H1 (cell line): ENCODE measurements around the gene FOXL1. TPM values are rescaled to one million over a fixed set of nuclear protein-coding genes. Genes with fewer than 3 reads are reported as not detected.

Source experiments
- CTCF ChIA-PET: fragments of 300-600 bp; sonication (Branson Sonifier 250); formaldehyde crosslinking; loops from one replicate; lab custom pipeline; 2021; ENCODE audit not compliant: partially characterized antibody; lab: Charles Lee
- POLR2A ChIA-PET: fragments of 300-600 bp; sonication (Branson Sonifier 250); formaldehyde crosslinking; loops from one replicate; lab custom pipeline; 2021; ENCODE audit warnings: inconsistent platforms; ENCODE audit not compliant: partially characterized antibody; lab: Charles Lee
- DNase-seq, 2 experiments: peaks; one replicate each; pipeline versions ENCODE4 v3.0.0 to v3.0.0-alpha.2; 2010 to 2022; ENCODE audit warnings: low spot score in 2 of 2, low read depth in 1 of 2, mixed read lengths in 1 of 2
- FAIRE-seq: peaks from 2 replicates; lab custom pipeline; 2011; peaks lifted over from hg19 to GRCh38; lab: Jason Lieb, UNC
- H2AFZ ChIP-seq: 2 replicates; pipeline ENCODE4 v1.8.1; 2012; ENCODE audit warnings: low read length, inconsistent platforms
- H2AK5ac ChIP-seq: 2 replicates; pipeline ENCODE4 v1.6.1; 2013; ENCODE audit warnings: low read depth, low read length
- H2BK120ac ChIP-seq: replicated peaks from 2 replicates; pipeline ENCODE3; 2013; ENCODE audit warnings: low read depth, low read length, inconsistent platforms
- H2BK12ac ChIP-seq: 2 replicates; pipeline ENCODE4 v1.6.1; 2013; ENCODE audit warnings: low read depth, low read length
- H2BK15ac ChIP-seq: 2 replicates; pipeline ENCODE4 v1.6.1; 2013; ENCODE audit warnings: low read length
- H2BK20ac ChIP-seq: 2 replicates; pipeline ENCODE4 v1.6.1; 2013; ENCODE audit warnings: low read length
- H2BK5ac ChIP-seq: 2 replicates; pipeline ENCODE4 v1.6.1; 2013; ENCODE audit warnings: low read depth, low read length
- H3K14ac ChIP-seq: 2 replicates; pipeline ENCODE4 v1.6.1; 2013; ENCODE audit warnings: inconsistent platforms; ENCODE audit not compliant: insufficient read length
- H3K18ac ChIP-seq: 2 replicates; pipeline ENCODE4 v1.6.1; 2013; ENCODE audit warnings: low read length; ENCODE audit errors: extremely low read depth
- H3K23ac ChIP-seq: 2 replicates; pipeline ENCODE4 v1.6.1; 2013; ENCODE audit warnings: inconsistent platforms; ENCODE audit not compliant: insufficient read length
- H3K23me2 ChIP-seq: 2 replicates; pipeline ENCODE4 v1.6.1; 2013; ENCODE audit warnings: low read depth, low read length
- H3K27ac ChIP-seq: 2 replicates; pipeline ENCODE4 v1.6.1; 2011; ENCODE audit warnings: low read depth, low read length, inconsistent platforms
- H3K27me3 ChIP-seq, 4 experiments: replicated peaks in 1 of 4; 1 replicate in 1 of 4; 2 replicates in 3 of 4; pipeline versions ENCODE4 v1.6.1 to v1.8.1; 2011 to 2013; ENCODE audit warnings: low read length in 3 of 4, mild to moderate bottlenecking in 3 of 4, inconsistent platforms in 2 of 4, mixed read lengths in 2 of 4, moderate library complexity in 1 of 4; ENCODE audit not compliant: control insufficient read depth in 3 of 4, insufficient read depth in 3 of 4; ENCODE audit errors: extremely low read depth in 1 of 4
- H3K36me3 ChIP-seq, 4 experiments: 2 replicates each; pipeline versions ENCODE4 v1.6.1 to v1.8.1; 2011 to 2013; ENCODE audit warnings: mild to moderate bottlenecking in 4 of 4, low read length in 3 of 4, moderate library complexity in 2 of 4, control low read depth in 1 of 4, inconsistent platforms in 1 of 4; ENCODE audit not compliant: insufficient read depth in 4 of 4, control insufficient read depth in 2 of 4
- H3K4ac ChIP-seq: replicated peaks from 2 replicates; pipeline ENCODE3; 2013; ENCODE audit warnings: low read length, low read depth, mixed read lengths, inconsistent platforms; ENCODE audit not compliant: insufficient read length
- H3K4me1 ChIP-seq, 4 experiments: replicated peaks in 1 of 4; 1 replicate in 1 of 4; 2 replicates in 3 of 4; pipeline versions ENCODE4 v1.6.1 to v1.8.1; 2011 to 2013; ENCODE audit warnings: low read length in 3 of 4, inconsistent platforms in 2 of 4, mixed read lengths in 1 of 4; ENCODE audit not compliant: insufficient read depth in 4 of 4, control insufficient read depth in 3 of 4
- H3K4me2 ChIP-seq, 2 experiments: 2 replicates each; pipeline versions ENCODE4 v1.6.1 to v1.8.1; 2011 to 2013; ENCODE audit warnings: low read depth in 2 of 2, low read length in 2 of 2, control low read depth in 1 of 2, inconsistent platforms in 1 of 2, mild to moderate bottlenecking in 1 of 2; ENCODE audit not compliant: insufficient read depth in 1 of 2
- H3K4me3 ChIP-seq, 4 experiments: fragments of 200-600, 300-600 bp in 1 of 4; sonication (generic), shearing (Covaris generic), sonication (Bioruptor Twin) in 1 of 4; 2 replicates each; pipeline versions ENCODE4 v1.5.1 to v1.8.1; 2011 to 2016; ENCODE audit warnings: low read length in 4 of 4, low read depth in 3 of 4, control low read depth in 2 of 4, inconsistent platforms in 2 of 4, mild to moderate bottlenecking in 2 of 4, mixed read lengths in 1 of 4, moderate library complexity in 1 of 4; ENCODE audit not compliant: insufficient read depth in 2 of 4; ENCODE audit errors: extremely low read depth in 1 of 4
- H3K56ac ChIP-seq: replicated peaks from 2 replicates; pipeline ENCODE3; 2013; ENCODE audit warnings: low read depth, mild to moderate bottlenecking, mixed read lengths, low read length, inconsistent platforms; ENCODE audit not compliant: insufficient read length
- H3K79me1 ChIP-seq: 2 replicates; pipeline ENCODE4 v1.6.1; 2013; ENCODE audit warnings: low read depth, low read length, control low read depth
- H3K79me2 ChIP-seq, 2 experiments: 2 replicates each; pipeline versions ENCODE4 v1.6.1 to v1.8.1; 2012 to 2013; ENCODE audit warnings: low read length in 2 of 2, mild to moderate bottlenecking in 2 of 2, inconsistent platforms in 1 of 2; ENCODE audit not compliant: insufficient read depth in 2 of 2, control insufficient read depth in 1 of 2
- H3K9ac ChIP-seq, 4 experiments: replicated peaks in 1 of 4; 1 replicate in 1 of 4; 2 replicates in 3 of 4; pipeline versions ENCODE4 v1.6.1 to v1.8.1; 2011 to 2013; ENCODE audit warnings: low read depth in 3 of 4, low read length in 3 of 4, control low read depth in 2 of 4, mild to moderate bottlenecking in 2 of 4, moderate library complexity in 2 of 4, inconsistent platforms in 1 of 4; ENCODE audit errors: extremely low read depth in 1 of 4
- H3K9me3 ChIP-seq, 2 experiments: 2 replicates each; pipeline versions ENCODE4 v1.6.1 to v1.8.1; 2012 to 2013; ENCODE audit warnings: mild to moderate bottlenecking in 2 of 2, moderate library complexity in 2 of 2, control low read depth in 1 of 2, inconsistent platforms in 1 of 2, low read depth in 1 of 2, low read length in 1 of 2, mixed read lengths in 1 of 2; ENCODE audit not compliant: insufficient read depth in 2 of 2
- H4K20me1 ChIP-seq, 2 experiments: replicated peaks in 1 of 2; 2 replicates each; pipeline versions ENCODE3 to v1.8.1; 2011 to 2013; ENCODE audit warnings: inconsistent platforms in 2 of 2, low read length in 2 of 2, mild to moderate bottlenecking in 1 of 2; ENCODE audit not compliant: insufficient read depth in 2 of 2, control insufficient read depth in 1 of 2
- H4K5ac ChIP-seq: 2 replicates; pipeline ENCODE4 v1.6.1; 2013; ENCODE audit warnings: low read length, low read depth, mixed read lengths, inconsistent platforms; ENCODE audit not compliant: insufficient read length
- H4K8ac ChIP-seq: 2 replicates; pipeline ENCODE4 v1.8.0; 2013; ENCODE audit warnings: mild to moderate bottlenecking, moderate library complexity, low read length, inconsistent platforms; ENCODE audit not compliant: insufficient read depth; ENCODE audit errors: extremely low read depth
- H4K91ac ChIP-seq: replicated peaks from 2 replicates; pipeline ENCODE3; 2013; ENCODE audit warnings: low read length, mixed read lengths, inconsistent platforms; ENCODE audit not compliant: insufficient read length
- BACH1 ChIP-seq: IDR thresholded peaks from 2 replicates; pipeline ENCODE4 v1.6.1; 2012; ENCODE audit warnings: low read length, improper control_type of control experiment
- EZH2 ChIP-seq: fragments of 200-600 bp; sonication (generic); IDR thresholded peaks from 2 replicates; pipeline ENCODE4 v1.7.1; 2012; ENCODE audit warnings: low read depth, mild to moderate bottlenecking, moderate library complexity, low read length, inconsistent platforms; ENCODE audit not compliant: severe bottlenecking
- JUND ChIP-seq: IDR thresholded peaks from 2 replicates; pipeline ENCODE4 v1.6.1; 2011; ENCODE audit warnings: mild to moderate bottlenecking, improper control_type of control experiment, low read length
- KDM1A ChIP-seq: fragments of 200-600, 300-600 bp; sonication (generic); IDR thresholded peaks from 2 replicates; pipeline ENCODE4 v1.7.1; 2016; ENCODE audit warnings: mild to moderate bottlenecking, low read length, borderline replicate concordance
- MAX ChIP-seq: IDR thresholded peaks from 2 replicates; pipeline ENCODE4 v1.6.1; 2012; ENCODE audit warnings: inconsistent platforms
- NANOG ChIP-seq: IDR thresholded peaks from 2 replicates; pipeline ENCODE4 v1.6.1; 2011; ENCODE audit warnings: low read length, low read depth, mild to moderate bottlenecking, inconsistent platforms; ENCODE audit not compliant: insufficient read depth, poor library complexity, severe bottlenecking
- NRF1 ChIP-seq: IDR thresholded peaks from 2 replicates; pipeline ENCODE4 v1.6.1; 2011; ENCODE audit warnings: mild to moderate bottlenecking, low read depth, low read length, improper control_type of control experiment
- RAD21 ChIP-seq, 2 experiments: IDR thresholded peaks in 1 of 2; conservative IDR thresholded peaks in 1 of 2; 2 replicates each; pipeline ENCODE4 v1.6.1; 2011; ENCODE audit warnings: low read depth in 2 of 2, low read length in 2 of 2, improper control_type of control experiment in 1 of 2, inconsistent platforms in 1 of 2, mild to moderate bottlenecking in 1 of 2, moderate library complexity in 1 of 2
- RXRA ChIP-seq: IDR thresholded peaks from 2 replicates; pipeline ENCODE4 v1.6.1; 2011; ENCODE audit warnings: low read depth, mild to moderate bottlenecking, low read length, moderate library complexity; ENCODE audit not compliant: insufficient read depth
- SIN3A ChIP-seq, 2 experiments: IDR thresholded peaks in 1 of 2; conservative IDR thresholded peaks in 1 of 2; 2 replicates each; pipeline ENCODE4 v1.6.1; 2011 to 2012; ENCODE audit warnings: low read length in 2 of 2, improper control_type of control experiment in 1 of 2, low read depth in 1 of 2, mild to moderate bottlenecking in 1 of 2
- SP2 ChIP-seq: IDR thresholded peaks from 2 replicates; pipeline ENCODE4 v1.6.1; 2012; ENCODE audit warnings: mild to moderate bottlenecking, low read length, inconsistent platforms
- TAF1 ChIP-seq: IDR thresholded peaks from 2 replicates; pipeline ENCODE4 v1.6.1; 2011; ENCODE audit warnings: mild to moderate bottlenecking, low read depth, low read length
- TEAD4 ChIP-seq: IDR thresholded peaks from 2 replicates; pipeline ENCODE4 v1.6.1; 2012; ENCODE audit warnings: low read depth, low read length, inconsistent platforms, mixed read lengths
- YY1 ChIP-seq: IDR thresholded peaks from 2 replicates; pipeline ENCODE4 v1.6.1; 2011; ENCODE audit warnings: low read depth, mild to moderate bottlenecking, low read length
- WGBS, 2 experiments: shearing (Covaris generic) in 1 of 2; methylation state at CpG; one replicate each; pipeline versions ENCODE4 v1.1.6 to v1.1.7; 2013 to 2015; ENCODE audit warnings: low lambda C conversion rate in 2 of 2, mixed read lengths in 2 of 2, inconsistent platforms in 1 of 2, low coverage in 1 of 2, missing lambda C conversion rate in 1 of 2; ENCODE audit not compliant: insufficient replicate concordance in 2 of 2, insufficient coverage in 1 of 2, insufficient read length in 1 of 2; ENCODE audit errors: extremely low coverage in 1 of 2, missing lambda C conversion rate in 1 of 2; 5-methylcytosine and 5-hydroxymethylcytosine counted together
- polyA plus RNA-seq, 7 experiments: library from polyadenylated mRNA; depleted of rRNA in 3 of 7; stranded (reverse) in 5 of 7; unstranded in 2 of 7; fragments of >200 nt in 5 of 7; fragments of 200-250 nt in 2 of 7; gene quantifications; 1 replicate in 5 of 7; 2 replicates in 1 of 7; 4 replicates in 1 of 7; pipeline versions ENCODE4 v1.2.1 to v1.2.3, GENCODE V29; 2011 to 2013; ENCODE audit warnings: missing spikeins in 2 of 7, mixed read lengths in 2 of 7
- total RNA-seq: library from RNA; stranded (reverse); fragmentation: NEBNext Ultra II Directional; extraction: Animal tissue kit (Norgen Biotek cat#: 25700); gene quantifications from 2 replicates; pipeline ENCODE4 v1.2.1, GENCODE V29; 2021

Gene FOXL1
- total and polyA plus RNA-seq, 2 of the 8 experiments (the other 6 are each of a cell fraction or from before 2014, with no cell fraction given): 0.03 TPM; not detected in 1

DNA sequence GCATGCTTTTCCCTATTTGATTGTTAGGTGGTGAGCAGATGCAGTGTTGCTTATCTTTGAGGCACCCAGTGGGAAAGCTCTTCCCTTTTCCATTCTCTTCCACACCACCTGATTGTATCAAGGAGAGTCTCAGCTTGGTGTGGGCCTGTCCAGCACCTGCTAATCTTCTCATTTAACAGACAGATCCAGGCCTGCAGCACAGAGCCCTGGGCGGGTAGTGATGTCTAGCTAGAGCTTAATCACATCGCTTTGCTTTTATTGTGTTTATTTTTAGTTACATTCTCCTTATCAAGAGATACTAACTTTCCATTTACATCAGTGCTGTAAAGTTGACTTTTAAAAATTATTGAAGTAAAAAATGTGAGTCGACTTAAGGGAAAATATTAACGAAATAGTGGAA lies 24.2 kb downstream of the FOXL1 start:
- no peak overlapping the region for H3K27ac ChIP-seq
- H3K79me1 ChIP-seq: no peaks in the 10 kb centered on the region
- no peak overlapping the region for H3K4me3 ChIP-seq
- H4K20me1 ChIP-seq: no peaks in the 10 kb centered on the region
- no peak overlapping the region for H4K5ac ChIP-seq
- H3K4ac ChIP-seq: no peak overlapping the region
- H3K4me2 ChIP-seq: no peak overlapping the region
- no peak overlapping the region for H3K9ac ChIP-seq
- CTCF ChIA-PET: interaction anchor here (0.7 to 1.4 kb wide), 2 partner anchors 109 to 231 kb away, joined by 3 to 4 read pairs; no protein-coding TSS in a partner anchor
- no peaks in the 10 kb centered on the region for H3K27me3 ChIP-seq
- no peaks in the 10 kb centered on the region for H3K4me1 ChIP-seq
- no peak overlapping the region for H2BK5ac ChIP-seq
- H2BK20ac ChIP-seq: no peak overlapping the region
- H2BK120ac ChIP-seq: no peak overlapping the region
- no peak overlapping the region for H3K56ac ChIP-seq
- H3K79me2 ChIP-seq: no peaks in the 10 kb centered on the region
- no peak overlapping the region for H4K8ac ChIP-seq
- FAIRE-seq (no peak), DNase-seq (no peak)
- no peak overlapping the region for H2AFZ ChIP-seq
- 90% methylated on average over 4 of the region's 4 CpGs; no CpG with 5 or more reads in 1 of the 2 experiments for WGBS, 2 experiments
- no peak overlapping the region for H4K91ac ChIP-seq
- no peak overlapping the region for H3K14ac ChIP-seq
- no peak overlapping the region for H3K18ac ChIP-seq
- H3K9me3 ChIP-seq: no peaks in the 10 kb centered on the region
- no peak for TF ChIP-seq TAF1
- TF ChIP-seq SIN3A (conservative IDR thresholded peaks at IDR 0.05 in 1 of 2, IDR thresholded peaks at IDR 0.05 in 1 of 2; ENCODE audit: low read depth in 1 of 2, low read length in 2 of 2): no peak
- no peak for TF ChIP-seq KDM1A
- TF ChIP-seq NANOG: no peak
- no peak for TF ChIP-seq RAD21 (IDR thresholded peaks at IDR 0.05 in 1 of 2, conservative IDR thresholded peaks at IDR 0.05 in 1 of 2; ENCODE audit: low read depth in 2 of 2, low read length in 2 of 2)
- no peak for TF ChIP-seq YY1
- no peak for TF ChIP-seq TEAD4
- TF ChIP-seq NRF1: no peak
- no peak for TF ChIP-seq SP2
- TF ChIP-seq MAX: no peak
- no peak for TF ChIP-seq EZH2
- TF ChIP-seq RXRA: no peak
- TF ChIP-seq BACH1: no peak
- no peak for TF ChIP-seq JUND
- no peak overlapping the region for H2BK12ac ChIP-seq
- no peak overlapping the region for H2BK15ac ChIP-seq
- no peaks in the 10 kb centered on the region for H3K23me2 ChIP-seq
- no peaks in the 10 kb centered on the region for H3K36me3 ChIP-seq
- H2AK5ac ChIP-seq: no peak overlapping the region
- no peak overlapping the region for H3K23ac ChIP-seq
- POLR2A ChIA-PET: interaction anchor here (1.2 kb wide), 1 partner anchor 13 kb away, joined by 3 read pairs; no protein-coding TSS in a partner anchor
